CD14-positive monocyte (primary cell): ENCODE data around the gene MAS1. TPM values are rescaled to one million over a fixed set of nuclear protein-coding genes. Genes with fewer than 3 reads are reported as not detected.

Experiments
- DNase-seq, 3 donors: peaks; one replicate each; pipeline ENCODE4 v3.0.0-alpha.2; 2011 to 2022
- H2AFZ ChIP-seq: 2 replicates; pipeline ENCODE4 v1.6.0; 2012; ENCODE audit warnings: mild to moderate bottlenecking, low read depth, low read length, inconsistent platforms; ENCODE audit not compliant: insufficient read depth, poor library complexity, severe bottlenecking
- H3K27ac ChIP-seq, 2 donors: 1 replicate in 1 of 2; 2 replicates in 1 of 2; pipeline ENCODE4 v1.5.1; 2012 to 2013; ENCODE audit warnings: low read length in 2 of 2, control low read depth in 1 of 2, inconsistent platforms in 1 of 2, low read depth in 1 of 2, mild to moderate bottlenecking in 1 of 2
- H3K27me3 ChIP-seq, 2 donors: one replicate each; pipeline versions ENCODE4 v1.6.0 to v1.6.1; 2011 to 2013; ENCODE audit warnings: low read length in 2 of 2; ENCODE audit not compliant: control insufficient read depth in 2 of 2, insufficient read depth in 2 of 2
- H3K36me3 ChIP-seq, 2 donors: replicated peaks in 1 of 2; 1 replicate in 1 of 2; 2 replicates in 1 of 2; pipeline versions ENCODE4 v1.5.1 to v1.6.1; 2012 to 2013; ENCODE audit warnings: low read length in 2 of 2, control low read depth in 1 of 2, inconsistent platforms in 1 of 2, mild to moderate bottlenecking in 1 of 2; ENCODE audit not compliant: insufficient read depth in 2 of 2, control insufficient read depth in 1 of 2
- H3K4me1 ChIP-seq, 2 donors: 1 replicate in 1 of 2; 2 replicates in 1 of 2; pipeline versions ENCODE4 v1.5.1 to v1.6.1; 2012 to 2013; ENCODE audit warnings: low read length in 2 of 2, control low read depth in 1 of 2, inconsistent platforms in 1 of 2, mild to moderate bottlenecking in 1 of 2, moderate library complexity in 1 of 2; ENCODE audit not compliant: insufficient read depth in 2 of 2, control insufficient read depth in 1 of 2
- H3K4me2 ChIP-seq: replicated peaks from 2 replicates; pipeline ENCODE3; 2012; ENCODE audit warnings: low read length, moderate library complexity, mild to moderate bottlenecking; ENCODE audit not compliant: poor library complexity, severe bottlenecking; ENCODE audit errors: extremely low read depth
- H3K4me3 ChIP-seq, 3 experiments: fragments of 200-600 bp in 1 of 3; sonication (generic) in 1 of 3; replicated peaks in 1 of 3; 1 replicate in 2 of 3; 2 replicates in 1 of 3; pipeline ENCODE4 v1.5.1; 2011 to 2013; ENCODE audit warnings: low read length in 3 of 3, mild to moderate bottlenecking in 3 of 3, control low read depth in 2 of 3, low read depth in 2 of 3, inconsistent platforms in 1 of 3, moderate library complexity in 1 of 3
- H3K79me2 ChIP-seq: 2 replicates; pipeline ENCODE4 v1.6.0; 2012; ENCODE audit warnings: mild to moderate bottlenecking, control low read depth, inconsistent platforms, low read length, moderate library complexity; ENCODE audit not compliant: insufficient read depth
- H3K9ac ChIP-seq: 2 replicates; pipeline ENCODE4 v1.6.0; 2017; ENCODE audit warnings: low read length, mild to moderate bottlenecking; ENCODE audit not compliant: insufficient read depth, poor library complexity, severe bottlenecking
- H3K9me3 ChIP-seq, 2 donors: replicated peaks in 1 of 2; 1 replicate in 1 of 2; 2 replicates in 1 of 2; pipeline versions ENCODE4 v1.5.1 to v1.6.1; 2012 to 2013; ENCODE audit warnings: low read length in 2 of 2, control low read depth in 1 of 2; ENCODE audit not compliant: control insufficient read depth in 1 of 2, insufficient read depth in 1 of 2
- H4K20me1 ChIP-seq: 2 replicates; pipeline ENCODE4 v1.6.0; 2012; ENCODE audit warnings: mild to moderate bottlenecking, low read length, control low read depth, moderate library complexity; ENCODE audit not compliant: insufficient read depth
- H3K27ac Mint-ChIP-seq, 7 donors: one replicate each; pipeline ENCODE4 v1.8.0; 2020; ENCODE audit warnings: mild to moderate bottlenecking in 7 of 7, mixed read lengths in 7 of 7, moderate library complexity in 6 of 7, inconsistent platforms in 2 of 7
- H3K27me3 Mint-ChIP-seq, 3 donors: one replicate each; pipeline ENCODE4 v1.8.0; 2021 to 2022; ENCODE audit warnings: low read depth in 3 of 3, mild to moderate bottlenecking in 3 of 3, mixed read lengths in 3 of 3, moderate library complexity in 3 of 3, inconsistent platforms in 1 of 3
- H3K36me3 Mint-ChIP-seq, 2 donors: one replicate each; pipeline ENCODE4 v1.8.0; 2020; ENCODE audit warnings: mixed read lengths in 2 of 2, inconsistent platforms in 1 of 2, mild to moderate bottlenecking in 1 of 2
- H3K4me1 Mint-ChIP-seq: one replicate; pipeline ENCODE4 v1.8.0; 2020; ENCODE audit warnings: mild to moderate bottlenecking, mixed read lengths
- H3K4me3 Mint-ChIP-seq, 2 donors: one replicate each; pipeline ENCODE4 v1.8.0; 2020; ENCODE audit warnings: mild to moderate bottlenecking in 2 of 2, mixed read lengths in 2 of 2, moderate library complexity in 1 of 2
- H3K9me3 Mint-ChIP-seq, 7 donors: one replicate each; pipeline ENCODE4 v1.8.0; 2020 to 2022; ENCODE audit warnings: mixed read lengths in 7 of 7, mild to moderate bottlenecking in 6 of 7, moderate library complexity in 6 of 7, inconsistent platforms in 2 of 7
- WGBS: methylation state at CpG from one replicate; pipeline ENCODE4 v1.1.5; 2013; ENCODE audit warnings: missing lambda C conversion rate; ENCODE audit not compliant: insufficient coverage; 5-methylcytosine and 5-hydroxymethylcytosine counted together
- intact Hi-C, 2 donors: fragments of 100-400 bp; cut with micrococcal nuclease; formaldehyde crosslinking; loops; one replicate each; pipeline versions ENCODE4 v1.15.0 to v1.15.1; 2023
- polyA plus RNA-seq, 3 donors: library from polyadenylated mRNA; depleted of rRNA in 1 of 3; unstranded in 2 of 3; stranded (reverse) in 1 of 3; fragments of 300-500 nt in 2 of 3; fragments of >200 nt in 1 of 3; fragmentation: Illumina TruSeq in 2 of 3; gene quantifications; 1 replicate in 2 of 3; 2 replicates in 1 of 3; pipeline ENCODE4 v1.2.3, GENCODE V29; 2012 to 2021
- TF ChIP-seq, protein P1 (sequence below): fragments of 200-600 bp; IDR thresholded peaks from one replicate; pipeline ENCODE4 v1.8.0; 2022; ENCODE audit warnings: antibody characterized with exemption, mild to moderate bottlenecking

The MAS1 gene
- polyA plus RNA-seq, 3 donors: not detected

- Histone ChIP-seq H3K4me1 (peaks cover 11 to 13% of the 10 kb centered on the region in 2 donors), H3K9me3 (no peaks in the 10 kb centered on the region), H2AFZ (no peak overlapping the region), H3K36me3 (no peaks in the 10 kb centered on the region), H4K20me1 (no peaks in the 10 kb centered on the region), H3K27ac (no peak overlapping the region), H3K27me3 (peaks cover 2 to 3% of the 10 kb centered on the region in 2 donors), H3K4me3 (no peak overlapping the region), H3K4me2 (no peak overlapping the region), H3K79me2 (no peaks in the 10 kb centered on the region), H3K9ac (no peak overlapping the region)
- 84% methylated on average over 9 of the region's 9 CpGs for WGBS
- no peak for DNase-seq
- Mint-ChIP-seq H3K9me3 (peaks cover 0 to 4% (median 0%) of the 10 kb centered on the region in 7 donors), H3K4me3 (no peak overlapping the region), H3K4me1 (peaks cover 15% of the 10 kb centered on the region), H3K27me3 (peaks cover 0 to 11% (median 10%) of the 10 kb centered on the region in 3 donors), H3K36me3 (no peaks in the 10 kb centered on the region), H3K27ac (no peak overlapping the region)
- intact Hi-C loops: no loop called here
- TF ChIP-seq, protein P1, sequence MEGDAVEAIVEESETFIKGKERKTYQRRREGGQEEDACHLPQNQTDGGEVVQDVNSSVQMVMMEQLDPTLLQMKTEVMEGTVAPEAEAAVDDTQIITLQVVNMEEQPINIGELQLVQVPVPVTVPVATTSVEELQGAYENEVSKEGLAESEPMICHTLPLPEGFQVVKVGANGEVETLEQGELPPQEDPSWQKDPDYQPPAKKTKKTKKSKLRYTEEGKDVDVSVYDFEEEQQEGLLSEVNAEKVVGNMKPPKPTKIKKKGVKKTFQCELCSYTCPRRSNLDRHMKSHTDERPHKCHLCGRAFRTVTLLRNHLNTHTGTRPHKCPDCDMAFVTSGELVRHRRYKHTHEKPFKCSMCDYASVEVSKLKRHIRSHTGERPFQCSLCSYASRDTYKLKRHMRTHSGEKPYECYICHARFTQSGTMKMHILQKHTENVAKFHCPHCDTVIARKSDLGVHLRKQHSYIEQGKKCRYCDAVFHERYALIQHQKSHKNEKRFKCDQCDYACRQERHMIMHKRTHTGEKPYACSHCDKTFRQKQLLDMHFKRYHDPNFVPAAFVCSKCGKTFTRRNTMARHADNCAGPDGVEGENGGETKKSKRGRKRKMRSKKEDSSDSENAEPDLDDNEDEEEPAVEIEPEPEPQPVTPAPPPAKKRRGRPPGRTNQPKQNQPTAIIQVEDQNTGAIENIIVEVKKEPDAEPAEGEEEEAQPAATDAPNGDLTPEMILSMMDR: no peak
Measured at GRCh38 chr6:159904497-159904911, 13.7 kb downstream of the MAS1 start.

DNA sequence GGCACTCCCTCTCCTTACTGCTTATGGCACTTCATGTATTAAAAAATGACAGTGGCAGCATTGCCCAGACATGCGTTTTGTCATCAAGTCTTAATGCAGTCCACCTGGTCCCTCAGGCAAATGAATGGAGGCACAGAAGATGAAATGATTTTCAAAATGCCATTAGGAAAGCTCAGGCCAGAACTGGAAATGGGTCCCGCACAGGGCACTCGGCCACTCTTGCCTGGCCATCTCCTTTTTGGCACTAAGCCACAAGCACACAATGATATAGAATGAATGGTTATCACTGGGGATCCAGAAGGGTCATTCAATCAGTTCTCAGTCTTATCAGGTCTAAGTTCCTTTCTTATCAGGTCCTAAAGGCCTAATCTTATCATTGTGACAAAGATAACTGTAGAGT is 15.6 kb downstream of the MAS1 start:
- Histone ChIP-seq H2AFZ (no peak overlapping the region), H3K4me2 (no peak overlapping the region), H3K4me1 (peaks cover 11 to 13% of the 10 kb centered on the region in 2 donors), H3K4me3 (no peak overlapping the region), H3K9ac (no peak overlapping the region), H3K27me3 (peaks cover 11 to 17% of the 10 kb centered on the region in 2 donors), H4K20me1 (no peaks in the 10 kb centered on the region), H3K79me2 (no peaks in the 10 kb centered on the region), H3K9me3 (no peaks in the 10 kb centered on the region), H3K27ac (no peak overlapping the region), H3K36me3 (no peaks in the 10 kb centered on the region)
- no peak for DNase-seq
- Mint-ChIP-seq H3K4me3 (no peak overlapping the region), H3K27me3 (peaks cover 11 to 19% (median 18%) of the 10 kb centered on the region in 3 donors), H3K36me3 (no peaks in the 10 kb centered on the region), H3K27ac (no peak overlapping the region), H3K9me3 (peaks cover 2 to 6% (median 4%) of the 10 kb centered on the region in 7 donors), H3K4me1 (peaks cover 15% of the 10 kb centered on the region)
- intact Hi-C loops: no loop called here
- no CpG with 5 or more reads among the region's 3 CpGs for WGBS
- TF ChIP-seq, protein P1: no peak
